Keratinocyte (primary cell): ENCODE results near the gene MICU2. TPM values are rescaled to one million over a fixed set of nuclear protein-coding genes. Genes with fewer than 3 reads are reported as not detected.

ENCODE experiments used
- DNase-seq: peaks from one replicate; pipeline ENCODE4 v3.0.0-alpha.2; 2011; ENCODE audit warnings: low read depth, missing footprints, low spot score
- FAIRE-seq: peaks from 2 replicates; lab custom pipeline; 2011; peaks lifted over from hg19 to GRCh38; lab: Jason Lieb, UNC
- H2AFZ ChIP-seq: 2 replicates; pipeline ENCODE4 v1.6.0; 2012; ENCODE audit warnings: low read length, control low read depth, inconsistent platforms; ENCODE audit not compliant: control insufficient read depth
- H3K27ac ChIP-seq: 2 replicates; pipeline ENCODE4 v1.5.1; 2011; ENCODE audit warnings: low read length; ENCODE audit not compliant: control insufficient read depth, insufficient read depth
- H3K27me3 ChIP-seq: 3 replicates; pipeline ENCODE4 v1.6.0; 2011; ENCODE audit warnings: low read length; ENCODE audit not compliant: control insufficient read depth, insufficient read depth; ENCODE audit errors: extremely low read depth
- H3K36me3 ChIP-seq, 2 experiments: 2 replicates in 1 of 2; 3 replicates in 1 of 2; pipeline ENCODE4 v1.5.1; 2011; ENCODE audit warnings: low read length in 2 of 2, mild to moderate bottlenecking in 1 of 2; ENCODE audit not compliant: control insufficient read depth in 2 of 2, insufficient read depth in 2 of 2; ENCODE audit errors: extremely low read depth in 1 of 2
- H3K4me1 ChIP-seq: 3 replicates; pipeline ENCODE4 v1.5.1; 2011; ENCODE audit warnings: low read length; ENCODE audit not compliant: control insufficient read depth, insufficient read depth; ENCODE audit errors: extremely low read depth
- H3K4me2 ChIP-seq: 3 replicates; pipeline ENCODE4 v1.6.0; 2011; ENCODE audit warnings: low read depth, low read length; ENCODE audit not compliant: control insufficient read depth, insufficient read depth; ENCODE audit errors: extremely low read depth
- H3K4me3 ChIP-seq, 3 experiments: fragments of 200-600 bp in 1 of 3; sonication (generic) in 1 of 3; 2 replicates in 2 of 3; 3 replicates in 1 of 3; pipeline ENCODE4 v1.5.1; 2011 to 2016; ENCODE audit warnings: low read length in 3 of 3, mild to moderate bottlenecking in 3 of 3, control low read depth in 2 of 3, inconsistent platforms in 1 of 3, low read depth in 1 of 3, mixed read lengths in 1 of 3, mixed run types in 1 of 3, moderate library complexity in 1 of 3; ENCODE audit not compliant: control insufficient read depth in 2 of 3, insufficient read depth in 2 of 3; ENCODE audit errors: extremely low read depth in 1 of 3
- H3K79me2 ChIP-seq: 2 replicates; pipeline ENCODE4 v1.6.0; 2012; ENCODE audit warnings: low read length; ENCODE audit not compliant: control insufficient read depth, insufficient read depth
- H3K9ac ChIP-seq: 3 replicates; pipeline ENCODE4 v1.6.0; 2011; ENCODE audit warnings: low read length; ENCODE audit not compliant: control insufficient read depth, insufficient read depth; ENCODE audit errors: extremely low read depth
- H3K9me1 ChIP-seq: 3 replicates; pipeline ENCODE4 v1.6.0; 2011; ENCODE audit warnings: low read length; ENCODE audit not compliant: control insufficient read depth, insufficient read depth; ENCODE audit errors: extremely low read depth
- H3K9me3 ChIP-seq: 2 replicates; pipeline ENCODE4 v1.5.1; 2012; ENCODE audit warnings: low read depth, low read length; ENCODE audit not compliant: control insufficient read depth
- H4K20me1 ChIP-seq: 3 replicates; pipeline ENCODE4 v1.6.0; 2011; ENCODE audit warnings: low read length; ENCODE audit not compliant: control insufficient read depth, insufficient read depth; ENCODE audit errors: extremely low read depth
- EZH2 ChIP-seq: IDR thresholded peaks from one replicate; pipeline ENCODE4 v1.6.1; 2012; ENCODE audit warnings: inconsistent platforms, mild to moderate bottlenecking, low read length, moderate library complexity
- dilution Hi-C: fragments of 300-500 bp; cut with MboI; formaldehyde crosslinking; loops from one replicate; pipeline ENCODE4 v1.7.0; 2020; ENCODE audit warnings: low sequenced_read_pairs; ENCODE audit not compliant: extremely low pct_ligation_motif_present
- polyA plus RNA-seq, 5 experiments: library from polyadenylated mRNA; depleted of rRNA in 3 of 5; stranded (reverse) in 3 of 5; stranded (forward) in 1 of 5; unstranded in 1 of 5; fragments of >200 nt; gene quantifications; 1 replicate in 1 of 5; 2 replicates in 3 of 5; 3 replicates in 1 of 5; pipeline versions ENCODE4 v1.2.1 to v1.2.3, GENCODE V29; 2011 to 2012; ENCODE audit warnings: missing spikeins in 2 of 5, low read depth in 1 of 5, low replicate concordance in 1 of 5
- TF ChIP-seq, protein P1 (sequence below), 3 experiments: IDR thresholded peaks in 1 of 3; conservative IDR thresholded peaks in 1 of 3; optimal IDR thresholded peaks in 1 of 3; 2 replicates in 2 of 3; 3 replicates in 1 of 3; pipeline versions ENCODE3 to v1.5.1; 2011; ENCODE audit warnings: low read length in 3 of 3, mild to moderate bottlenecking in 3 of 3, moderate library complexity in 2 of 3, control low read depth in 1 of 3, inconsistent platforms in 1 of 3; ENCODE audit not compliant: insufficient read depth in 2 of 3; ENCODE audit errors: extremely low read depth in 1 of 3

Gene MICU2
- polyA plus RNA-seq, 1 donor (not counting 4 experiments of a cell fraction or from before 2014, with no cell fraction given) = 42.9 TPM

DNA sequence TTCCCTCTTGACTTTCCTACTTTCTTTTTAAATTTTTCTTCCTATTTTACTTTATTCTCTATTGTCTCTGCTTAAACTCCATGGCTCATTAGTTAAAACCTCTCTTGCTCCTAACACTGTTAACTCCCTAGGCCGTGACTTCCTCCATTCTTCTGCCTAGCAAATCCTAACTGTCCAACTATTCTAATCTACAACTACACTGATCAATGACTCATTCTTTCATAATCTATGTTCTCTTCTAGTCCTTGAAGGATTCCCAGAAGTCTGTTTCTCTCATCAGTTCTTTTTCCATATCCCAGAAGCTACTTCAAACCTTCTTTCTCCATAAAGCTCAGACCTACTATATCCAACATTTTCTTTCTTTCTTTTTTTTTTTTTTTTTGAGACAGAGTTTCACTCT lies 66.9 kb downstream of the MICU2 start:
- Histone ChIP-seq H3K79me2 (no peaks in the 10 kb centered on the region), H3K4me1 (peaks cover 6% of the 10 kb centered on the region), H3K4me2 (no peak overlapping the region), H3K9me3 (no peaks in the 10 kb centered on the region), H3K9me1 (no peaks in the 10 kb centered on the region), H3K4me3 (no peak overlapping the region), H3K36me3 (peaks cover 1 to 3% of the 10 kb centered on the region in 2 experiments), H3K27me3 (no peaks in the 10 kb centered on the region), H3K9ac (no peak overlapping the region), H2AFZ (no peak overlapping the region), H3K27ac (no peak overlapping the region), H4K20me1 (no peaks in the 10 kb centered on the region)
- TF ChIP-seq, protein P1, sequence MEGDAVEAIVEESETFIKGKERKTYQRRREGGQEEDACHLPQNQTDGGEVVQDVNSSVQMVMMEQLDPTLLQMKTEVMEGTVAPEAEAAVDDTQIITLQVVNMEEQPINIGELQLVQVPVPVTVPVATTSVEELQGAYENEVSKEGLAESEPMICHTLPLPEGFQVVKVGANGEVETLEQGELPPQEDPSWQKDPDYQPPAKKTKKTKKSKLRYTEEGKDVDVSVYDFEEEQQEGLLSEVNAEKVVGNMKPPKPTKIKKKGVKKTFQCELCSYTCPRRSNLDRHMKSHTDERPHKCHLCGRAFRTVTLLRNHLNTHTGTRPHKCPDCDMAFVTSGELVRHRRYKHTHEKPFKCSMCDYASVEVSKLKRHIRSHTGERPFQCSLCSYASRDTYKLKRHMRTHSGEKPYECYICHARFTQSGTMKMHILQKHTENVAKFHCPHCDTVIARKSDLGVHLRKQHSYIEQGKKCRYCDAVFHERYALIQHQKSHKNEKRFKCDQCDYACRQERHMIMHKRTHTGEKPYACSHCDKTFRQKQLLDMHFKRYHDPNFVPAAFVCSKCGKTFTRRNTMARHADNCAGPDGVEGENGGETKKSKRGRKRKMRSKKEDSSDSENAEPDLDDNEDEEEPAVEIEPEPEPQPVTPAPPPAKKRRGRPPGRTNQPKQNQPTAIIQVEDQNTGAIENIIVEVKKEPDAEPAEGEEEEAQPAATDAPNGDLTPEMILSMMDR (optimal IDR thresholded peaks at IDR 0.05 in 1 of 3, IDR thresholded peaks at IDR 0.05 in 1 of 3, conservative IDR thresholded peaks at IDR 0.05 in 1 of 3; ENCODE audit: extremely low read depth in 1 of 3, insufficient read depth in 2 of 3, low read length in 3 of 3) = no peak
- TF ChIP-seq EZH2 = no peak
- FAIRE-seq (no peak), DNase-seq (no peak)
- dilution Hi-C loops = no loop called here

GRCh38 chr13:21534760-21535159 lies 69.2 kb downstream of the MICU2 start:
- dilution Hi-C loops = no loop called here
- H2AFZ ChIP-seq = no peak overlapping the region
- no peak for FAIRE-seq

More at GRCh38 chr13:21534760-21535159, 69.2 kb downstream of the MICU2 start:
- no peak for DNase-seq
- no peak overlapping the region for H3K4me3 ChIP-seq
- H3K9ac ChIP-seq = no peak overlapping the region
- H3K4me1 ChIP-seq = no peaks in the 10 kb centered on the region
- H3K79me2 ChIP-seq = no peaks in the 10 kb centered on the region
- peaks cover 1 to 3% of the 10 kb centered on the region in 2 experiments for H3K36me3 ChIP-seq
- no peaks in the 10 kb centered on the region for H3K9me3 ChIP-seq
- no peaks in the 10 kb centered on the region for H3K27me3 ChIP-seq
- H3K9me1 ChIP-seq = no peaks in the 10 kb centered on the region
- no peaks in the 10 kb centered on the region for H4K20me1 ChIP-seq
- no peak overlapping the region for H3K27ac ChIP-seq
- no peak for TF ChIP-seq EZH2
- TF ChIP-seq, protein P1 (optimal IDR thresholded peaks at IDR 0.05 in 1 of 3, IDR thresholded peaks at IDR 0.05 in 1 of 3, conservative IDR thresholded peaks at IDR 0.05 in 1 of 3; ENCODE audit: extremely low read depth in 1 of 3, insufficient read depth in 2 of 3, low read length in 3 of 3) = no peak
- H3K4me2 ChIP-seq = no peak overlapping the region
